ENCODE measurements around the gene ROS1. TPM values are rescaled to one million over a fixed set of nuclear protein-coding genes. Genes with fewer than 3 reads are reported as not detected.

Gene ROS1
- total RNA-seq, 1 donor from 2014 or later = not detected

DNA sequence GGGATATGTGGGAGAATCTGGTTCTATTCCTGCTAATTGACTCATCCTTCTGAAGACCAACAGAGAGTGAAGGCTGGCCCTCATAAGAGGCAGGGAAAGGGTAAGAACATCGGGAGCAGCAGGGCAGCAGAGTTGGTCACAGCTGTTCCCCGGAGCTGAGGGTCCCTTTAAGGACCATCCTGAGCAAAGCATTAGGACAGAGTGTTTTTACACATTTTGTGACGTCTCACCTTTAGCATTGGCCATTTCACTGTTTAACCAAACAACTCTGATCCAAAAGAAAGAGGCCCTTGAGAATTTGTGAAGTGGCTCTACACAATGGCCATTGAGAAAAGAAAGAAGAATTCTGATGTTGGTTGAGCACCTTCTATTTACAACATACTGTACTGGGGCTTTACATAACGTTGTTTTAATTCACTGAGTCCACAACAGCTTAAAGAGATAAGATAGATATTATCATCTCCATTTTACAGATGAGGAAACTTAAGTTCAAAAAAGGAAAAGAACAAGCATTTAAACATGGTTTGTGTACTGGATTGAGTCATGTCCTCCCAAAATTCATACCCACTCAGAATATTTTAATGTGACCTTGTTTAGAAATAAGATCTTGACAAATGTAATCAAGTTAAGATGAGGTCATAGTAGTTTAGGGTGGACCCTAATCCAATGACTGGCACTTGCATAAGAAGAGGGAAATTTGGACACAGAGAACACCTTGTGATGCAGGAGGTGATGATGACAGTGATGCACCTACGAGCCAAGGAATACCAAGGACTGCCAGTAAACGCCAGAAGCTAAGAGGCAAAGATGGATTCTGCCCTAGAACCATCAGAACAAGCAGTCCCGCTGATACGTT, 98.4 kb downstream of the ROS1 start:
- FAIRE-seq (no peak), DNase-seq (ENCODE audit: low spot score in 2 of 2) (no peak)

DNA sequence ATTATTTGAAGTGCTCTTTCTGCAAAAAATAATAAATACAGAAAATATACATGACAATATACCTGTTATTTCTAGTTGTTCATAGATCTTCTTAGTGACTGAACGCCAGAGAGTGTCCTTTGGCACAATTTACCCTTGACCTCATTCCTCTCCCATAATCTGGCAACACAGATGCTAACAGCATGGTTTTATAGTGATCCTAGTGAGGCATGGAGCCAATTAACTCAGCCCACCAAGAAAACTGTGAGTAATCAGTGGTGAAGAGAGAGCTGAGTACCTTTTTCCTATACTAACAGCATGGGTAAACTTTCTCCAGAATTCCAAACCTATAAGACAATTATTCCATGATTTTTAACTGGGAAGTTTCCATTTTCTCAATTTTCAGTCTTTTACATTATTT, 99.3 kb downstream of the ROS1 start:
- FAIRE-seq = no peak
- no peak for DNase-seq (ENCODE audit: low spot score in 2 of 2)

DNA sequence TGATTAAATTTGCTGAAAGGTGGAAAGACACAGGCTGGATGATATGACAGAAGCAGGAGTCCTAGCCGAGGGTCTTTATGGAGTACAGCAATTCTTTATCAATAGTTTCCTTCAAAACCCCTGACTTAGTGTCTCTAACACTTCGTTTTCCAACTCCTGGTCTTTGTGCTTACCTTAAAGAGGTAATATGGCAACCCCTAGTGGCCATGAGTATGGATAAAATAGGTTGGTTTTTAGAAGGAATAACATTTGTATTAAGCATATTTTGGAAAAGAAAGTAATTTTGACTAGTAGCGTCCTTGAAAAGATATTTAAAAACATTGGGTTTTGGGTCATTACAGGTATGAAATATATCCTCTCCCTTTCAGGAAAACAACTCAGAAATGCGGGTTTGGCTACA, 108.5 kb downstream of the ROS1 start:
- no peak for DNase-seq (ENCODE audit: low spot score in 2 of 2)
- no peak for FAIRE-seq

DNA sequence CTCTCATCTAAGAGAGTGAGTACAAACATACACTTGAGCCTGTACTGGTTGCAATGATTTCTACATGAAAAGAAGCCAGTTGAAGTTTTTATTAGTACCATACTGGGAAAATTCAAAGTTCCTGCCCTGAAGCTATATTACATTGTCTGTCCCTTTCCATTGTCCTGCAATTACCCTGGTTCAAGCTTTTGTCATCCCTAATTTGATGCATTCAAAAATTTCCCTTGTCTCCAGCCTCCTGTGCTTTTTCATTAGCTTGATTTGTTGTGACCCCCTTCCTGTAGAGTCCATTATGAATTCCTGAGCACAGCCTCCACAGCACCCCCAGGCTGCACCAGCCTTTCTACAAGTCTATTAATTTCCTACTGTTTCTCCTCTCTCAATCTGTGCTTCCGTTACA, 114.0 kb downstream of the ROS1 start:
- DNase-seq (ENCODE audit: low spot score in 2 of 2) (no peak), FAIRE-seq (no peak)

DNA sequence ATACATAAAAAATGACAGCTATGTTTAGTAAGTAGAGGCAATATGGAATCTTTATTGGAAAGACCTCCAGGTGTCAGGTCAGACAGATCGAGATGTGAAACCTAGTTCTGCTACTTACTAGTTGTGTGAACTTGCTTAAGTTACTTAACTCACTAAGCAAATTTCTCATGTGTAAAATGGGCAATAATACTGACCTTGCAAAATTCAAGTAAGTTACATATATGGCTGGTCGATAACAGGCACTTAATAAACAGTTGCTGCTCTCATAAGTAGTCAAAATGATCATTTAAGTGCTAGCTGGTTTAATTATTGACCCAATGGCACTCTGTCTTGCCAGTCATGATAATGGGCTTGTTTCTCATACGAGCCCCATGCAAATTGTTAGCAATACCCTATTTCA, 114.4 kb downstream of the ROS1 start:
- FAIRE-seq (no peak), DNase-seq (ENCODE audit: low spot score in 2 of 2) (no peak)

DNA sequence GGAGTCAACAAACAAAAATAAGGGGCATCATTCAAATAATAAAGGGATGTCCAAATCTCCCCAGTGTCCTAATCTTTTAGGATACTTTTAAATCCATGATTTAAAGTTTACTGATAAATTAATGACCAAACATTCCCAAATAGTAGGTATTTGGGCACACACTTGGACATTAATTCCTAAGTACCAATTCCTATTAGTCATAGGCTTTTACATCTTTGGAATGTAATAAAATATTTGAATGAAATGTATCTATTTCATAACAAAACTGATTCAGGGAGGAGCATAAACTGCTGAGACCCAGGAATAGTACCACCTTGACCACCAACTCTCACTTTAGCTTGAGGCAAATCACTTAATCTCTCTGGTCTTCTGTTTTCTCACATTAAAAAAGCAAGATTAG, 116.1 kb downstream of the ROS1 start:
- DNase-seq (ENCODE audit: low spot score in 2 of 2) (no peak), FAIRE-seq (no peak)

DNA sequence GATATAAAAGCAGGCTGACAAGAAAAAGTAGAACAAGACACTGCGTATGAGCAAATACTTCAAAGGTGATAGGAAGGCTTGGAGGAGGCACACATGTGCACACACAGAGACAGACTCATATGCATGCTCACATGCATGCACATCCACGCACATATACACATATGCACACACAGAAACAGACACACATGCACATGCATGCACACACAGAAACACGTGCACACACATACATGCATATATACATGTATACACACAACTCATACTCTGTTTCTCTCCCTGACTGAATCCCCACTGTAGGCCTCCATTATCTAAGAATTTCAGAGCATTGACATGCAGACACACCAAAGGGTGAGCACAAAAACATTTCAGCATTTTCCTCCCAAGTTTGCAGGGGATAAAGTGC, 116.7 kb downstream of the ROS1 start:
- DNase-seq (ENCODE audit: low spot score in 2 of 2) = no peak
- no peak for FAIRE-seq

DNA sequence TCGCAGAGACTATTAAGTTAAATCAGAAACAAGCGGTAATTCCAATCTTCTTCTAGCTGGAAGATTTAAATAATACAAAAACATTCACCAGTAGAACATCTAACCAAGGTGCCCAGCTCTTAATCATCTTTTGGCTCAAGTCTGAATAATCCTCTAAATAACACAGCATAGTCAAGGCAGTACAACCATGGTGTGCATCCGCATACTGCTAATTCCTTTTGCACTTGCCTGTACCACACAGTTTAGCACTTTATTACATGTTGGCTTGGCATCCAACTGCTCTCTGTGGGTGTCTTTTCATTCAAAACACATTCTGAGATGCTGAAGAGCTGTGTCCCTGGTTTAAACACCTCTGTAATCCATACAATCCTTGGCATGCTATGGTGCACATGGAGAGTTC, 118.1 kb downstream of the ROS1 start:
- FAIRE-seq = no peak
- DNase-seq (ENCODE audit: low spot score in 2 of 2) = no peak

DNA sequence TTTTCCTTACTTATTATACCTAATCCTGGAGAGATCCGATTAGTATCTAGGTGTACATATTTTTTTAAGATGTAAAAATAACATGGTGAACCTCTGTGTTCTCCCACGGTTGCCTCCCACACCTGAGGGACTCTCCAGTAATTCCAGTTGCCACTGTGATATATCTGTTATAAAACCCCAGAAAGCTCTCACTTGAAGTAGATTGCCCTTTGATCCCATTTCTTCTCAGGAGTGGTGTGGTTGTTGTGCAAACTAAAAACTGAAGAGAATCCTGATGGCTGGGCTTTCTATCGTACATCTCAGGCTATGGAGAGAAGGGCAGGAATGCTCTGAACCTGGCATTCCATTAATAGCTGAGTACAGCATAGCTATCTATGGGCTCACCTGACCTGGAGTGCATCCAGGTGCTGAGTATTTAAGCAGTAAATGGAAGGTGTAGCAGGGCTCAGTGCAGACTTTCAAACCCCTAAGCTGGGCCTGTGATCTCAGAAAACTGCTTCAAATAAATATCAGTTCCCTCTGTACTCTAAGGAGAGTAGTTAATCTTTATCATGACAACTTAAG, 119.4 kb downstream of the ROS1 start:
- DNase-seq (ENCODE audit: low spot score in 2 of 2) (no peak), FAIRE-seq (no peak)

DNA sequence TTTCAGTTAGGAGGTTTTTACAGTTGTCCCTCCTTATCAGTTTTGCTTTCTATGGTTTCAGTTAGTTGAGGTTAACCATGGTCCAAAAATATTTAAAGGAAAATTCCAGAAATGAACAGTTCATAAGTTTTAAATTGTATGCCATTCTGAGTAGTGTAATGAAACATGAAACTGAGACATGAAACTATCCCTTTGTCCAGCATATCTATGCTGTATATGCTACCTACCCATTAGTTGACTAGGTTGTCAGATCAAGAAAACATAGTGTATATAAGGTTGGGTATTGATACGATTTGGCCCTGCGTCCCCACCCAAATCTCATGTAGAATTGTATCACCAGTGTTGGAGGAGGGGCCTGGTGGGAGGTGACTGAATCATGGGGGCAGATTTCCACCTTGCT, 121.3 kb downstream of the ROS1 start:
- FAIRE-seq = no peak

DNA sequence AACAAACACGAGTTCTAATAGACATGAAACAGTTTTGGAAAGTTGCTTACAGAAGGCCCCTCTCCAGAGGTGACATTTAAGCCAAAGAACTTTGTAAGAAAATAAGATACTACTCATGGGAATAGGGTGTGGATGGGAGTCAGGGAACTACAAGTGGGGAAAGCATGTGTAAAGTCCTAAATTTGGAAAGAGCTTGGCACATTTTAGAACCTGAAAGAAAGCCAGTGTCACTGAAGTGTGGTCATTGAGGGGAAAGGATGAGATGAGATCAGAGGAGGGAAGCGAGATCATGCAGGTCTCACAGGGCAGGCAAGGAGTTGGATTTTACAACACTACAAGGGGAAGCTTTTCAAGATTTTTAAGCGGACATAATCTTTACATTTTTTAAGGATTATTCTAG, 122.4 kb downstream of the ROS1 start:
- no peak for FAIRE-seq
- DNase-seq (ENCODE audit: low spot score in 2 of 2) = no peak

More for the DNA sequence above, 121.3 kb downstream of the ROS1 start:
- no peak for DNase-seq (ENCODE audit: low spot score in 2 of 2)

DNA sequence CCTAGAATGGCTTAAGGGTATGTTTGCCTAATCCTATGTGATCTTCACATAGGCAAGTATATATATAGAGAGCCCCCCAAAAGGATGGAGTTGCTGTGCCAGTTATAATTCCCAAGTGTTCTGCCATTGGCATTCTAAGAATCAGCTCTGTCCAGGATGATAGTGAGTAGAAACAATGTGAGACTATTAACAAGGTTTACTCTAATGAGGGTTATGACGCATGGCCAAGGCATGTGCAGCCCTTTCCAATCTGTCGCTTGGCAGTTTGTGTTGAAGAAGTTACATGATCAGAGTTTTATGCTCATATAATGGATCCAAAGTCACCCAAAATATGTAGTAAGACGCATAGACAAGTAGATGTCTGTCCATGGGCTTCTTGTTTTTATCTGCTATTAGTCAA, 126.8 kb downstream of the ROS1 start:
- FAIRE-seq (no peak), DNase-seq (ENCODE audit: low spot score in 2 of 2) (no peak)

DNA sequence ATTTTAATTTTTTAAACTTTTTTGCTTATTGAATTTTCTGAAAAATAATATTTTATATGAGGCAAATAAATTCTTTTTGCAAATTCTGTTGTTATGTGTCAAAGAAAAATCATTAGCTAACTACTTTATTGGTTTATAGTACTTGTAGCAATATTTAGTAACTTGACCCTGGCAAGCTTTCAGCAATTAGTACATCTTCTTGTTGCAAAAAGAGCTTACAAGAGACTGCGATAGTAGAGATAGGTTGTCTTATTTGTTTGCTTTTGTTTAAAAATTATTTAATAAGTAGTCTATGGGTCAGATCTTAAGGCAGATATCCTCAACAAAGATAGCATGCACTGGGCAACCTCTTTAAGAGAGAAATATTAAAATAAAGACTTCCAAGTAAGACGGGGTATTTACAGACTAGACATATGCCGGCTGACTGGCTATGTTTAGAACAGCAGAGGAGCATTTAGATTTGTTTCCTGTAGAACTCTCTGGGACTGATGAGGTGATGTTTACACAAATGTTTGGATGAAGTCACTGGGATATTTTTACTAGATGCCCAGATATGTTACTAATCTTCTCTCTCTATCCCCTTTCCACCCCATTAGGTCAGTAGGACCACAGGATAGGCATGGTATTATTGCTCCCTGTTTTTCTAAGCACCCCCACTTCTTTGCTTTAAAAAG, 135.4 kb downstream of the ROS1 start:
- DNase-seq (ENCODE audit: low spot score in 2 of 2) (no peak), FAIRE-seq (no peak)

DNA sequence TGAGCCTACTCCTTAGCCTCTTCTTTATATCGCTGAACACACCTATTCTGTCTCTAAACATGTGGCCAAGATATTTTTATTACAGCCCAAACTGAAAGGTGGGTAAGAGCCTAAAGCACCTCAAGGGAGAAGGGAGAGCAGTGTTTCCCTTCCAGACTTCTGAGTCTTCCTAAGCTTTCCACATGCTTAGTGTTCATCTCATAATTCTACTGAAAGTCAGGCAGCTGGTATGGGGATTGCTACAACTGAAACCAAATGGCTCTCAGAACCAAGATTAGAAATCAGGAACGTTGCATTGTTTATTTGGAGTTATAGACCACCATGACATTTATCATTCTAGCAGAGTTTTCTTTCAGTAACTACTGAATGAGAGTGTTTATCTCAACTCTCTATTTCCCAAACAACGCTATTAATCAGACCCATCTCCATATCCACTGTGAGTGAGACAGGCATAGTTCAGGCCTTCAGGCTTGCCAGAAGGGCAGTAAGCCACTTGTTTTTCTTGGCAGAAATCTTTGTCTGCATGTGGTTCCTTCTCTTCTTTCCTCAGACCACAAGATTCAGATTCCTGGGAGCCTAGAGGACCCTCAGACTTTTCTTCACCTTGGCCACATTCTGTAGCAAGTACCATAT, 137.5 kb downstream of the ROS1 start:
- DNase-seq (ENCODE audit: low spot score in 2 of 2) (no peak), FAIRE-seq (no peak)

DNA sequence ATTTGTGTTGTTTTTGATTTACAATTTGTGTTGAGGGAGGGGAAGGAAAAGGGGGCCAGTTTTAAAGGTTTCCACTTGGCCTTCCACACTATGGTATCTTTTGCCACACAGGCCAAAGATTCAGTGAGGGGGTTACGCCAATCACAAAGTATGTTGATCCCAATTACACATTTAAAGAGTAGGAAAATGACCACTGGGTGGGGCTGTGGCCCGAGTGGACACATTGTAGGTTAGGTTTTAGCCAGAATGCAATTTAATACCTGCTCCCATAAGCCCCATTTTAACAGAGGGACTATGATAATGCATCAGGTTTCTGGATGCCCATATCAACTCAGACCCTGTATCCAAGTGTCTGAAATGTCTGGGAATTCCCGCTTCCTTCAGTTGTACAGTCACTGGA, 144.8 kb downstream of the ROS1 start:
- no peak for DNase-seq (ENCODE audit: low spot score in 2 of 2)
- no peak for FAIRE-seq

DNA sequence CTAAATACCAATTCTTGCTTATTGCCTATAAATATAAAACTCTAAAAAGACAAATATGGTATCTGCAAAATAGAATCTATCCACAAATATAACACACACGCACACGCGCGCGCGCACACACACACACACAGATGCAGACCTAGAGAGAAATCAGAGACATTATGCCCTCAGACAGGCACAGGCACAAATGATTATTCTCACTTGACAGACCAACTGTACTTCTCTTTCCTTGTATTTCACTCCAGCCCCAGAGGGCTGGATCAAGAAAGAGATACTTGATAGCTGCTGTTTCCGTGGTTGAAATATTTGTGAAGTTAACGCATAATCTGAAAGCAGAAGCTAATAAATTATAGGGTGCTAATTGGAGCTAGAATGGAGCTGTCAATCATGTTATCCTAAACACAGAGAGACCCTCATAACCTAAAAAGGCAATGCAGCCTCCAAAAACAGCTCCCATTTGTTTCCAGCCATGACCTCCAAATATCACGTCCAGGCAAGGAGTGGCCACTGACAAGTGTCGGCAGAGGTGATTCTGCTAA, 148.9 kb downstream of the ROS1 start:
- DNase-seq (ENCODE audit: low spot score in 2 of 2) = no peak
- no peak for FAIRE-seq

DNA sequence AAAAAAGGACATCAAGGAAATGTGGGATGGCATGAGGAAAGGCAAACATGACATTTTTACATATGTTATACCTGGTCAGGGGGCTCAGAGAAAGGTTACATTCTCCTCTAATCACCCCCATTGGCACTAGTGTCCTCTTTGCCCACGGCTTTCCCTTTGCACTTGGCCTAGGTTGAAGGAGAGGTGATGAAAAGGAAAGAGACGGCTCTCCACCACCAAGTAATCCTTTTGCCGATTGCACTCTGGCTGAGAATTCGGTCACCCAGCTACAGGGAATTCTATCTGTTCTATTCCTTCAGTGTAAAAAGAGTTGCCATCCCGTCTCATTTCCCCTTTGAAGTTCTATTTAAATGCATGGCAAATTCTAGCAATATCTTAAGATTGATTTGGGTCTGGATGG, 150.0 kb downstream of the ROS1 start:
- FAIRE-seq = no peak

DNA sequence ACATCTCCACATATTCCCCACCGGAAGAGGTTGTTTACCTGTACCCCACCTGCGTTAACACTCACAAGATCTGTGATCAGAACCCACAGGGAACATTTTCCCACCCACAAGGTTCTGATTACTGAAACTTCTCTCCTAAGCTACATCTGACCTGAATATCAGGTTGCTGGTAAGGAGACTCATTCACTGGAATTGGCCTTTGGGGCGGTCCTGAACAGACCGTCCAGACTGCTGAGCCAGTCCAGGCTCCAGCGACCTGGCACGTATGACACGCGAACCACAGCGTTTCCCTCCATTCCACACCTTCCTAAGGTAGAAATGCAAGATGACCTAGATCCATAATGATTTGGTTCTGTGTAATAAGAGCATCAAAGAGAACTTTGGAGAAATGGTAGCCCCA, 150.5 kb downstream of the ROS1 start:
- no peak for FAIRE-seq
- DNase-seq (ENCODE audit: low spot score in 2 of 2) = no peak

More for the DNA sequence above, 150.0 kb downstream of the ROS1 start:
- no peak for DNase-seq (ENCODE audit: low spot score in 2 of 2)

DNA sequence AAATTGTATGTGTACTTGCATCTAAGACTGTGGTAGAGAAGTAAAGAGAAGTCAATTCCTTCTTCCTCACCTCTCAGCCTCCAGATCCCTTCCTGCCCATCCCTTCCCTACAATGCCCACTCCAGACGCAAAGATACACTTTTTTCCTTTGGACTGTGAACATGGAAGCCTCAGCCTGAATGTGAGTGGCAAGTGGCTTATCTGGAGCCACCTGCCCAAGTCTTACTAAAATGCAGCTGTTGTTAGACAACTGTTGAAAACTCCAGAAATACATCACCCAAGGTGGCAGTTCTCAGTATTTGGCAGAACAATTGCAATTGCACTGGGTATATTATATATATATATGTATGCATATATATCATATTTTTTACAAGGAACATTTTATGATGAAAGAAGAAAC, 152.9 kb downstream of the ROS1 start:
- no peak for FAIRE-seq
- no peak for DNase-seq (ENCODE audit: low spot score in 2 of 2)

DNA sequence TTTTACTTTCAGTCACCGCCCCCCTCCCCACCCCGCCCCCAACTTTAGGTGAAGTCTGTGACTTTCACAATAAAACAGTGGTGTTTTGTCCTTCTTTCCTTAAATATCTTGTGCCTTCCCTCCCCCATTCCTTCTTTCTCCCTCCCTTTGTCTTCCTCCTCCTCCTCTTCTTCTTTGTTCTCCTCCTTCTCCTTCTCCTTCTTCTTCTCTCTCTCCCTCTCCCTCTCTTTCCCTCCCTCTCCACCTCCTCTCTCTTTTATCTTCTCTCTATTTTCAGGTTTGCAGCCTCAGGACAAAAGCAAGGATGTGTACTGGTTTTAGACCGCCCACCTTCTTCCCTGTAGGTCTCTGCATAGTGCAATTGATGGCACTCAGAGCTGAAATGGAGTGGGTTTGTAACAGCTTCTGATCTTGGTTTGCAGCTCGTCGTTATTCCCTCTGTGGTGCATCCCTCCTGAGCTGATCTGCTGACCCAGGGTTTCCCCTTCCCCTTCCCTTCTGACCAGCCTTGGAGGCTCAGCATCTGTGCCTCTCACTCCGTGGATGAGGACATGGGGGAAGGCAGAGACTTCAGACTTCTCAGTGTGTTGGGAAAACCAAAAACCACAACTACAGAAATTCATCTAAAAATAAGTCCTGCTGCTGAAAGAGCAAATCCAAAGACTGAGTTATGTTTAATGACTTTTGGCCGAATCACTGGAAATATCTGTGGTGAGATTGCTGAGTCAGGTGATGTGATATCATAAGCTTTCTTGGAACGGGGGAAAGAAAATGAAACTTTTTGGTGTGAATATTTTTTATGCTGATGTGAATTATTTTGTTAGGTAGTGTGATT, 153.5 kb downstream of the ROS1 start:
- FAIRE-seq (no peak), DNase-seq (ENCODE audit: low spot score in 2 of 2) (no peak)
